Activated CD8-positive, alpha-beta T cell treated with anti-CD3 and anti-CD28 coated beads for 36 hours (primary cell): ENCODE measurements around the gene C2. TPM values are rescaled to one million over a fixed set of nuclear protein-coding genes. Genes with fewer than 3 reads are reported as not detected.

ENCODE experiments used
- ATAC-seq: fragments of 200-7000 bp; cut with Tn5 transposase; one replicate; pipeline ENCODE4 v1.10.0; 2021; ENCODE audit warnings: mild to moderate bottlenecking, moderate library complexity
- CTCF ChIA-PET: fragments of 350-600 bp; sonication (Branson Sonifier 250); formaldehyde crosslinking; loops from one replicate; lab custom pipeline; 2021; ENCODE audit warnings: antibody characterized with exemption; lab: Charles Lee
- POLR2A ChIA-PET: fragments of 350-600 bp; sonication (Branson Sonifier 250); formaldehyde crosslinking; loops from one replicate; lab custom pipeline; 2021; ENCODE audit warnings: antibody characterized with exemption; lab: Charles Lee
- DNase-seq: peaks from one replicate; pipeline ENCODE4 v3.0.0-alpha.2; 2020
- H3K27ac Mint-ChIP-seq: one replicate; pipeline ENCODE4 v1.8.0; 2021; ENCODE audit warnings: mild to moderate bottlenecking, mixed read lengths
- H3K27me3 Mint-ChIP-seq: one replicate; pipeline ENCODE4 v1.8.0; 2021; ENCODE audit warnings: mixed read lengths
- H3K36me3 Mint-ChIP-seq: one replicate; pipeline ENCODE4 v1.8.0; 2021; ENCODE audit warnings: low read depth, mixed read lengths
- H3K4me1 Mint-ChIP-seq: one replicate; pipeline ENCODE4 v1.8.0; 2021; ENCODE audit warnings: low read depth, mixed read lengths
- H3K4me3 Mint-ChIP-seq: one replicate; pipeline ENCODE4 v1.8.0; 2021; ENCODE audit warnings: mild to moderate bottlenecking, moderate library complexity, mixed read lengths
- H3K9me3 Mint-ChIP-seq: one replicate; pipeline ENCODE4 v1.8.0; 2021; ENCODE audit warnings: mixed read lengths
- CTCF ChIP-seq: fragments of 200-600 bp; IDR thresholded peaks from one replicate; pipeline ENCODE4 v1.8.0; 2022; ENCODE audit warnings: antibody characterized with exemption, mild to moderate bottlenecking
- intact Hi-C: fragments of 100-400 bp; cut with micrococcal nuclease; formaldehyde crosslinking; loops from one replicate; pipeline ENCODE4 v1.10.0; 2022
- total RNA-seq, 2 experiments: library from RNA; stranded (reverse); gene quantifications; one replicate each; pipeline ENCODE4 v1.2.3, GENCODE V29; 2021

C2 gene
- total RNA-seq = 1 to 10 TPM in 1 of 2 experiments, under 1 TPM in 1; 0.99 to 1.4 TPM

- intact Hi-C loops = no loop called here
- no peak within 1 kb of the TSS for H3K27ac Mint-ChIP-seq
- H3K27me3 Mint-ChIP-seq = no peaks in the 10 kb centered on the region
- no peaks in the 10 kb centered on the region for H3K9me3 Mint-ChIP-seq
- TF ChIP-seq CTCF = no peak
- ATAC-seq (no peak), DNase-seq (no peak)
- H3K36me3 Mint-ChIP-seq = no peaks in the 10 kb centered on the region
- ChIA-PET CTCF (no interaction called here), POLR2A (interaction anchor here (1.1 kb wide), 1 partner anchor 21 kb away, joined by 3 read pairs; no protein-coding TSS in a partner anchor)
- no peaks in the 10 kb centered on the region for H3K4me1 Mint-ChIP-seq
- no peak within 1 kb of the TSS for H3K4me3 Mint-ChIP-seq
Measured at GRCh38 chr6:31927242-31927862, at the start of gene C2. Gene C2 (plus strand): TSS chr6:31927717. CDS start chr6:31927753, 36 bp downstream.

DNA sequence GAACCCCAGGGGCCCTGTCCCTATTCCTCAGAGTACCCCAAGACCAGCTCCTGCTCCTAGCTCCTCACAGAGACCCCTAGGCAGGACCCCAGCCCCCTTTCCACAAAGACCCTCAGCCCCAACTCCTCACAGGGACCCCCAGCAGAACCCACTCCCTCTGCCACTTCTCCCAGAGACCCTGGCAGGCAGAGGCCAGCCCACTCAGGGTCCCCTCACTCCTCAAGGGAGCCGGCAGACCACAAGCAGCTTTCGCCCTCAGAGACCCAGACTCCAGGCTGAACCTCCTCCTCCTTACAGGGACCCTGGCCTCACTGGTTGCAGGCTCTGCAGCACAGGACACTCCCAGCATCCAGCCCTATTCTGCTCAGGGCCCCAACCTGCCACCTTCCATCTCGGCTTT, 49.3 kb upstream of the C2 start:
- H3K27ac Mint-ChIP-seq = no peak overlapping the region
- H3K9me3 Mint-ChIP-seq = no peaks in the 10 kb centered on the region
- ChIA-PET POLR2A (interaction anchor here (1.0 kb wide), 1 partner anchor 74 kb away, joined by 3 read pairs; no protein-coding TSS in a partner anchor), CTCF (no interaction called here)
- no peak overlapping the region for H3K4me3 Mint-ChIP-seq
- ATAC-seq (no peak), DNase-seq (no peak)
- no peak for TF ChIP-seq CTCF
- no peaks in the 10 kb centered on the region for H3K4me1 Mint-ChIP-seq
- H3K36me3 Mint-ChIP-seq = peaks cover 29% of the 10 kb centered on the region
- no peaks in the 10 kb centered on the region for H3K27me3 Mint-ChIP-seq
- intact Hi-C loops = no loop called here

GRCh38 chr6:31878726-31879125, 48.8 kb upstream of the C2 start, which contains the start of gene SLC44A4:
Gene SLC44A4 (minus strand): TSS chr6:31878997. CDS start chr6:31878980, 17 bp downstream.
- CTCF ChIA-PET = no interaction called here

GRCh38 chr6:31879143-31879542, 48.4 kb upstream of the C2 start:
- Mint-ChIP-seq H3K4me3 (no peak overlapping the region), H3K27me3 (no peaks in the 10 kb centered on the region), H3K4me1 (no peaks in the 10 kb centered on the region), H3K36me3 (peaks cover 33% of the 10 kb centered on the region), H3K9me3 (no peaks in the 10 kb centered on the region), H3K27ac (no peak overlapping the region)
- no peak for ATAC-seq
- intact Hi-C loops = no loop called here
- ChIA-PET POLR2A (interaction anchor here (1.0 kb wide), 1 partner anchor 73 kb away, joined by 3 read pairs; no protein-coding TSS in a partner anchor), CTCF (no interaction called here)
- no peak for TF ChIP-seq CTCF
- no peak for DNase-seq

More at GRCh38 chr6:31878726-31879125, 48.8 kb upstream of the C2 start, which contains the start of gene SLC44A4:
- DNase-seq = no peak
- no peaks in the 10 kb centered on the region for H3K4me1 Mint-ChIP-seq
- H3K27me3 Mint-ChIP-seq = no peaks in the 10 kb centered on the region
- POLR2A ChIA-PET = interaction anchor here (1.0 kb wide), 1 partner anchor 73 kb away, joined by 3 read pairs; no protein-coding TSS in a partner anchor
- no peak for ATAC-seq
- H3K36me3 Mint-ChIP-seq = peaks cover 32% of the 10 kb centered on the region
- TF ChIP-seq CTCF = no peak
- H3K27ac Mint-ChIP-seq = no peak within 1 kb of the TSS
- intact Hi-C loops = no loop called here
- no peaks in the 10 kb centered on the region for H3K9me3 Mint-ChIP-seq
- H3K4me3 Mint-ChIP-seq = no peak within 1 kb of the TSS

- CTCF ChIA-PET = interaction anchor here (1.3 kb wide), 1 partner anchor 72 kb away, joined by 4 read pairs; no protein-coding TSS in a partner anchor
- intact Hi-C loops = no loop called here
- Mint-ChIP-seq H3K4me1 (no peaks in the 10 kb centered on the region), H3K27ac (no peak overlapping the region), H3K4me3 (no peak overlapping the region), H3K27me3 (no peaks in the 10 kb centered on the region), H3K36me3 (peaks cover 35% of the 10 kb centered on the region), H3K9me3 (no peaks in the 10 kb centered on the region)
- no peak for ATAC-seq
- DNase-seq = no peak
- POLR2A ChIA-PET = interaction anchor here (0.6 to 1.2 kb wide), 3 partner anchors 11 to 228 kb away, joined by 3 read pairs; partner anchors contain the start of gene BAG6
- TF ChIP-seq CTCF = no peak
Measured at GRCh38 chr6:31879901-31880300, 47.6 kb upstream of the C2 start.
